PFSK-1 (cell line): ENCODE data around the gene ATP13A2.

ENCODE experiments used
- FOXP2 ChIP-seq: optimal IDR thresholded peaks from 2 replicates; pipeline ENCODE3; 2011; ENCODE audit warnings: borderline replicate concordance, control low read depth, inconsistent platforms; ENCODE audit not compliant: insufficient read depth; ENCODE audit errors: extremely low read length, extremely low read depth
- POLR2AphosphoS5 ChIP-seq: IDR thresholded peaks from 2 replicates; pipeline ENCODE4 v1.6.1; 2012; ENCODE audit warnings: low read depth, mild to moderate bottlenecking, control low read depth, low read length, moderate library complexity
- REST ChIP-seq, 2 experiments: IDR thresholded peaks; 2 replicates each; pipeline versions ENCODE4 v1.6.1 to v1.8.0; 2011 to 2012; ENCODE audit warnings: low read depth in 2 of 2, low read length in 2 of 2, control low read depth in 1 of 2, inconsistent platforms in 1 of 2, mild to moderate bottlenecking in 1 of 2, moderate library complexity in 1 of 2; ENCODE audit not compliant: insufficient read depth in 1 of 2
- SIN3A ChIP-seq: IDR thresholded peaks from 2 replicates; pipeline ENCODE4 v1.6.1; 2012; ENCODE audit warnings: mild to moderate bottlenecking, low read length, moderate library complexity, borderline replicate concordance; ENCODE audit not compliant: insufficient read depth
- TAF1 ChIP-seq: IDR thresholded peaks from 2 replicates; pipeline ENCODE4 v1.6.1; 2012; ENCODE audit warnings: low read length, control low read depth, borderline replicate concordance; ENCODE audit not compliant: insufficient read depth

Gene ATP13A2

DNA sequence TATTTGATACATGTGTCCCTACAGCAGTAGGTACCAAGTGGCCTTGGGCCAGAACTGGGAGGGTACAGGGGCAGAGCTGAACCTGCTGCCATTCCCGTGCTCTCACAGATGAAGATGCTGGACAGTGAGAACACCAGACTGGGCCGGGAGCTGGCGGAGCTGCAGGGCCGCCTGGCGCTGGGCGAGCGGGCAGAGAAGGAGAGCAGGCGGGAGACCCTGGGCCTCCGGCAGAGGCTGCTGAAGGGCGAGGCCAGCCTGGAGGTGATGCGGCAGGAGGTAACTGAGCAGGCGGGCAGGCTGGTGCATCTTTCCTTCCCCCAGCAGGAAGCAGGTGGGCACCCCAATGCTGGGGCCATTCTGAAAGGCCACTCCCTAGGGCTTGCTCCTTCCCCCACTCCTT lies 53.3 kb downstream of the ATP13A2 start:
- TF ChIP-seq FOXP2 (no peak), SIN3A (no peak), POLR2AphosphoS5 (no peak), TAF1 (no peak), REST (IDR thresholded peaks at IDR 0.05; ENCODE audit: insufficient read depth in 1 of 2, low read depth in 2 of 2, low read length in 2 of 2) (no peak)

GRCh38 chr1:16957731-16958130 lies 54.0 kb downstream of the ATP13A2 start:
- TF ChIP-seq FOXP2 (no peak), TAF1 (no peak), POLR2AphosphoS5 (no peak), SIN3A (no peak), REST (IDR thresholded peaks at IDR 0.05; ENCODE audit: insufficient read depth in 1 of 2, low read depth in 2 of 2, low read length in 2 of 2) (no peak)

GRCh38 chr1:16956775-16957174 lies 55.0 kb downstream of the ATP13A2 start:
- TF ChIP-seq FOXP2 (no peak), POLR2AphosphoS5 (no peak), SIN3A (no peak), TAF1 (no peak), REST (IDR thresholded peaks at IDR 0.05; ENCODE audit: insufficient read depth in 1 of 2, low read depth in 2 of 2, low read length in 2 of 2) (no peak)

GRCh38 chr1:16955186-16955585 lies 56.5 kb downstream of the ATP13A2 start:
- no peak for TF ChIP-seq REST (IDR thresholded peaks at IDR 0.05; ENCODE audit: insufficient read depth in 1 of 2, low read depth in 2 of 2, low read length in 2 of 2)
- TF ChIP-seq POLR2AphosphoS5: no peak
- TF ChIP-seq SIN3A: no peak
- TF ChIP-seq FOXP2: no peak
- no peak for TF ChIP-seq TAF1

GRCh38 chr1:16954579-16954978 lies 57.1 kb downstream of the ATP13A2 start:
- no peak for TF ChIP-seq FOXP2
- no peak for TF ChIP-seq POLR2AphosphoS5
- TF ChIP-seq SIN3A: no peak
- TF ChIP-seq TAF1: no peak
- no peak for TF ChIP-seq REST (IDR thresholded peaks at IDR 0.05; ENCODE audit: insufficient read depth in 1 of 2, low read depth in 2 of 2, low read length in 2 of 2)
